Endothelial cell of umbilical vein (primary cell): Measurements from ENCODE around the gene TRIM69.

Experiments
- EZH2 ChIP-seq: IDR thresholded peaks from 2 replicates; pipeline ENCODE4 v1.6.1; 2012; ENCODE audit warnings: borderline replicate concordance, low read depth, mild to moderate bottlenecking, moderate library complexity, low read length, inconsistent platforms; ENCODE audit not compliant: severe bottlenecking
- FOS ChIP-seq: IDR thresholded peaks from 2 replicates; pipeline ENCODE4 v1.6.1; 2011; ENCODE audit warnings: mild to moderate bottlenecking, low read length, moderate library complexity, borderline replicate concordance; ENCODE audit not compliant: insufficient read depth
- GATA2 ChIP-seq: IDR thresholded peaks from 2 replicates; pipeline ENCODE4 v1.7.0; 2011; ENCODE audit warnings: low read depth, mild to moderate bottlenecking, moderate library complexity, mixed read lengths, low read length; ENCODE audit not compliant: insufficient read length, insufficient read depth
- JUN ChIP-seq: IDR thresholded peaks from 2 replicates; pipeline ENCODE4 v1.6.1; 2011; ENCODE audit warnings: borderline replicate concordance, low read depth; ENCODE audit not compliant: insufficient read length, insufficient read depth
- MYC ChIP-seq: IDR thresholded peaks from one replicate; pipeline ENCODE4 v1.6.1; 2011; ENCODE audit warnings: mild to moderate bottlenecking, low read depth, low read length
- POLR2A ChIP-seq: IDR thresholded peaks from 2 replicates; pipeline ENCODE4 v1.6.1; 2012; ENCODE audit warnings: low read depth, mild to moderate bottlenecking, control low read depth, low read length
- POLR2AphosphoS5 ChIP-seq: IDR thresholded peaks from 2 replicates; pipeline ENCODE4 v1.6.1; 2012; ENCODE audit warnings: low read depth, mild to moderate bottlenecking, control low read depth, low read length, moderate library complexity; ENCODE audit not compliant: insufficient read depth
- TF ChIP-seq, protein P1 (sequence below), 2 donors: IDR thresholded peaks; 1 replicate in 1 of 2; 2 replicates in 1 of 2; pipeline ENCODE4 v1.5.1; 2011; ENCODE audit warnings: low read length in 2 of 2, mild to moderate bottlenecking in 2 of 2, moderate library complexity in 2 of 2, control low read depth in 1 of 2, inconsistent platforms in 1 of 2, low read depth in 1 of 2; ENCODE audit not compliant: insufficient read depth in 1 of 2; ENCODE audit errors: extremely low read depth in 1 of 2
- TF ChIP-seq, protein P2 (sequence below): IDR thresholded peaks from 2 replicates; pipeline ENCODE4 v1.6.1; 2011; ENCODE audit not compliant: insufficient read depth, insufficient read length

DNA sequence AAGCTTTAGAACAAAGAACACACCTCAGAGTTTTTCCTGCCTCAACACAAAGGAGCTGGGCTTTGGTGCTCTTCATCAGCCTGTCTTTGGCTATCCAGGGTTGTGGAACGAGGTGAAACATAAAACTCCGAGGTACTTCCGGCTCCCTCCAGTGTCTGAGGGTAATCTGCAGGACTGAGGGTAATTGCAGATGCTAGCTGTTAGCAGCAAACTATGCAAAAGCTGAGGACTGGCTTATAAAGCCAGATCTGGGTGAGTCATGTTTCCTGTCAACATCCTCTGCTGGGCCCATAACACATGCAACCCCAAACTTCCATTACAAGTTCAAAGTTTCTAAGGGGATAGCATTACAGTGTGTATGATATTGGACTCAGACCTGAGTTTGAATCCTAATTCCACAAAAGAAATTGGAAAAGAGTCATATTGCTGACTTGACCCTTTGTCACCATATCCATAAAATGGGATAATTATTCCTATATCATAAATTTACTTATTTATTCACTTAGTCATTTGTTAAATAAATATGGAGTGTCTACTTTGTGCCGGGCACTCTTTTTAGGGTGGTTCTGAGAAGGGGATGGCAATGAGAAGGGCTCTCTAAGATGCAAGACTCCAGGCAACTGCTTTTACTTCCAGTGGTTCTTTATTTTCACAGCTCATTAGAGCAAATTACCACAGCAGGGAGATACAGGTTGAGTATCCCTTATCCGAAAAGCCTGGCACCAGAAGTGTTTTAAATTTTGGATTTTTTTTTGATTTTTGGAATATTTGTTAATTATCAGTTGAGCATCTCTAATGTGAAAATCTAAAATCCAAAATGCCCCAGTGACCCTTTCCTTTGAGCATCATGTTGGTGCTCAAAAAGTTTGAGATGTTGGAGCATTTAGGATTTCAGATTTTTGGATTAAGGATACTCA, 9.5 kb upstream of the TRIM69 start:
- TF ChIP-seq POLR2AphosphoS5 (peak; percentile 87), POLR2A (peak; percentile 96), EZH2 (no peak), GATA2 (peak; percentile 28), FOS (peak; percentile 90), JUN (peak; percentile 97), MYC (no peak)
- TF ChIP-seq, protein P1, sequence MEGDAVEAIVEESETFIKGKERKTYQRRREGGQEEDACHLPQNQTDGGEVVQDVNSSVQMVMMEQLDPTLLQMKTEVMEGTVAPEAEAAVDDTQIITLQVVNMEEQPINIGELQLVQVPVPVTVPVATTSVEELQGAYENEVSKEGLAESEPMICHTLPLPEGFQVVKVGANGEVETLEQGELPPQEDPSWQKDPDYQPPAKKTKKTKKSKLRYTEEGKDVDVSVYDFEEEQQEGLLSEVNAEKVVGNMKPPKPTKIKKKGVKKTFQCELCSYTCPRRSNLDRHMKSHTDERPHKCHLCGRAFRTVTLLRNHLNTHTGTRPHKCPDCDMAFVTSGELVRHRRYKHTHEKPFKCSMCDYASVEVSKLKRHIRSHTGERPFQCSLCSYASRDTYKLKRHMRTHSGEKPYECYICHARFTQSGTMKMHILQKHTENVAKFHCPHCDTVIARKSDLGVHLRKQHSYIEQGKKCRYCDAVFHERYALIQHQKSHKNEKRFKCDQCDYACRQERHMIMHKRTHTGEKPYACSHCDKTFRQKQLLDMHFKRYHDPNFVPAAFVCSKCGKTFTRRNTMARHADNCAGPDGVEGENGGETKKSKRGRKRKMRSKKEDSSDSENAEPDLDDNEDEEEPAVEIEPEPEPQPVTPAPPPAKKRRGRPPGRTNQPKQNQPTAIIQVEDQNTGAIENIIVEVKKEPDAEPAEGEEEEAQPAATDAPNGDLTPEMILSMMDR (IDR thresholded peaks at IDR 0.05; ENCODE audit: extremely low read depth in 1 of 2, insufficient read depth in 1 of 2, low read depth in 1 of 2, low read length in 2 of 2), result no peak
- TF ChIP-seq, protein P2, sequence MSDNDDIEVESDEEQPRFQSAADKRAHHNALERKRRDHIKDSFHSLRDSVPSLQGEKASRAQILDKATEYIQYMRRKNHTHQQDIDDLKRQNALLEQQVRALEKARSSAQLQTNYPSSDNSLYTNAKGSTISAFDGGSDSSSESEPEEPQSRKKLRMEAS, result peak; percentile 20
